ENCODE measurements around the gene PDIA5. TPM values are rescaled to one million over a fixed set of nuclear protein-coding genes. Genes with fewer than 3 reads are reported as not detected.

PDIA5 gene
- total RNA-seq, 4 donors from 2014 or later = 4.6 to 17.1 (median 5.3) TPM

DNA sequence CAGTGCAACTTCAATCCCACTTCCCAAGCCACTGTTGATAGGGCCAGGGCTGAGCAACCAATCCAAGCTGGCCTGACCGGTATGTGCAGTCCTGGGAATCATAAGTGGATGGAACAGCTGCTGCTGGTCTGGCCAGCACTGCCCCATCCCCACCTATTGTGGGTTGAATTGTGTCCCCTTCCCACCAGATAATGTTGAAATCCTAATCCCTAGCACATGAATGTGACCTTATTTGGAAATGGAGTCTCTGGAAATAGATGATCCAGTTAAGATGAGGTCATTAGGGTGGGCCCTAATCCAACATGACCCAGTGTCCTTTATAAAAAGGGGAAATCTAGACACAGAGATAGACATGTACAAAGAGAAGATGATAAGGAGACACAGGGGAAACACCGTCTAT is 13.7 kb upstream of the PDIA5 start:
- TF ChIP-seq, protein P1, sequence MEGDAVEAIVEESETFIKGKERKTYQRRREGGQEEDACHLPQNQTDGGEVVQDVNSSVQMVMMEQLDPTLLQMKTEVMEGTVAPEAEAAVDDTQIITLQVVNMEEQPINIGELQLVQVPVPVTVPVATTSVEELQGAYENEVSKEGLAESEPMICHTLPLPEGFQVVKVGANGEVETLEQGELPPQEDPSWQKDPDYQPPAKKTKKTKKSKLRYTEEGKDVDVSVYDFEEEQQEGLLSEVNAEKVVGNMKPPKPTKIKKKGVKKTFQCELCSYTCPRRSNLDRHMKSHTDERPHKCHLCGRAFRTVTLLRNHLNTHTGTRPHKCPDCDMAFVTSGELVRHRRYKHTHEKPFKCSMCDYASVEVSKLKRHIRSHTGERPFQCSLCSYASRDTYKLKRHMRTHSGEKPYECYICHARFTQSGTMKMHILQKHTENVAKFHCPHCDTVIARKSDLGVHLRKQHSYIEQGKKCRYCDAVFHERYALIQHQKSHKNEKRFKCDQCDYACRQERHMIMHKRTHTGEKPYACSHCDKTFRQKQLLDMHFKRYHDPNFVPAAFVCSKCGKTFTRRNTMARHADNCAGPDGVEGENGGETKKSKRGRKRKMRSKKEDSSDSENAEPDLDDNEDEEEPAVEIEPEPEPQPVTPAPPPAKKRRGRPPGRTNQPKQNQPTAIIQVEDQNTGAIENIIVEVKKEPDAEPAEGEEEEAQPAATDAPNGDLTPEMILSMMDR (IDR thresholded peaks at IDR 0.05) = no peak
- no peak for TF ChIP-seq POLR2A (IDR thresholded peaks at IDR 0.05)
- H3K4me3 ChIP-seq (ENCODE audit: low read depth, poor library complexity, severe bottlenecking) = no peak overlapping the region
- DNase-seq (ENCODE audit: low spot score in 2 of 2) = no peak
- intact Hi-C loops (cut with DNase I; ENCODE audit: low total_unique reads) = no loop called here
- 63 to 70% methylated on average over 2 of the region's 2 CpGs for WGBS, 2 donors

DNA sequence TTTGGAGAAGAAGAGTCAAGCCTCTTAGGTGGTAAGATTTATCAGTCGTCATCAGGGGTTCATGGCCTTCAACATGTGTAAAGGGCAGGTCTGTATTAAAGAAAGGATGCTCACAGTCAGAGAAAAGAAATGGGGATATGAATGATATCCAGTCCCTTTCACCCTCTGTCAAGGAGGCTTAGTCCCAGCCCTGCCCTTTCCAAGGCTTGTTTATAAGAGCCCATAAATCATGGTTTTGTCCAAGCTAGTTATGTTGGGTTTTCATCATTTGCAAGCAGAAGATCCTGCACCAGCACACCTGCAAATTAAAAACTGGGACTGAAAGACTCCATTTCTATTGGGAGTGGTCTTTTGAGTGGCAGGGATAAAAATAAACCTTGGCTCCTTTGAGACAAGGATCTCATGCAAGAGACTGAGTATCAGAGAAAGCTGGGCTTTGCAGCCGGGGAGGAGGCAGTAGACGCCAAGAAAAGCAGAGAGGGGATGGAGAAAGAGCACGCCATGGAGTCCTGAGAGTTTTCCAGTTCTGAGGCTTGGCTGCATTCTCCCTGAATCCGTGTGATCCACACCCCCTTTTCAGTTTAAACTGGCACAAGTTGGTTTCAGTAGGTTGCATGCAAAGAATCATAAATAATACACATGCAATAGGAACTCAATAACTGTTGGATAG is 12.6 kb upstream of the PDIA5 start:
- no peak for DNase-seq (ENCODE audit: low spot score in 2 of 2)
- intact Hi-C loops (cut with DNase I; ENCODE audit: low total_unique reads) = no loop called here
- WGBS, 2 donors = 52 to 57% methylated on average over 5 of the region's 5 CpGs
- no peak overlapping the region for H3K4me3 ChIP-seq (ENCODE audit: low read depth, poor library complexity, severe bottlenecking)
- TF ChIP-seq, protein P1 (IDR thresholded peaks at IDR 0.05) = no peak
- TF ChIP-seq POLR2A (IDR thresholded peaks at IDR 0.05) = no peak

DNA sequence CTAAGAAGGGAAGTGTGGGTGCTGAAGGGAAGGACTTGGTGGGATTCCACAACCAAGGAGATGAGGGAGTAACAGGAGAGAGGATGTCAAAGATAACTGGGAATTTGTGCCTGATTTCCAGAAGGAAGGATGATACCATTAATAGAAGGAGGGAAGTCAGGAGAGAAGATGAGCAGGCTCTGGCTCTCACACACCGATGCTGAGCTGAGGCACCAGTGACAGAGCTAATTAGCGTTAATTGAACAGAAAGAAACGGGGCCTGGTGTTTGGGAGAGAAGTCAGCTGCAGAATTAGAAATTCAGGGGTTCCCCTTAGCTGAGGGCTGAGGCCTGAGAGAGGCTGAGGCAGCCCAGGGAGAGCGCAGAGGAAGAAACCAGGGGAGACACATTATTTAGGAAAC is 11.9 kb upstream of the PDIA5 start:
- no peak for DNase-seq (ENCODE audit: low spot score in 2 of 2)
- TF ChIP-seq POLR2A (IDR thresholded peaks at IDR 0.05) = no peak
- TF ChIP-seq, protein P1 (IDR thresholded peaks at IDR 0.05) = no peak
- 82 to 87% methylated on average over 4 of the region's 4 CpGs for WGBS, 2 donors
- no peak overlapping the region for H3K4me3 ChIP-seq (ENCODE audit: low read depth, poor library complexity, severe bottlenecking)
- intact Hi-C loops (cut with DNase I; ENCODE audit: low total_unique reads) = no loop called here

DNA sequence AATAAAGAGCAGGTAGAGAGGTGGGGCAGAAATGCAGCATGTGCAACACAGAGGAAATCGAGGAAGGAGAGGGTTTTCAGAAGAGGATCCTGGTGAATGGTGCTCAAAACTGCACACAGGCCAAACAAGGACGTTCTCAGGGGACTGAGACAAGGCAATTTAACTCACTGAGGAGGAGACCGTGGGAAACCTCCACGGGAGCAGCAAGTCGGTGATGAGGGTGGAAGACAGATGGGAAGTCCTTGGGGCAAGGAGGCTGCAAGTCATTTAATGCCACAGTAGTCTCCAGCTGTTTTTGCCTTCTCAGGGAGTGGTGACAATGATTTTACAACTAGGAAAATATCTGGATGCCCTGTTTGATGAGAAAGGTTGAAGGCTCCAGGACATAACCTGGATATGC is 11.5 kb upstream of the PDIA5 start:
- no peak overlapping the region for H3K4me3 ChIP-seq (ENCODE audit: low read depth, poor library complexity, severe bottlenecking)
- WGBS, 2 donors = 63 to 80% methylated on average over 5 of the region's 5 CpGs
- intact Hi-C loops (cut with DNase I; ENCODE audit: low total_unique reads) = no loop called here

DNA sequence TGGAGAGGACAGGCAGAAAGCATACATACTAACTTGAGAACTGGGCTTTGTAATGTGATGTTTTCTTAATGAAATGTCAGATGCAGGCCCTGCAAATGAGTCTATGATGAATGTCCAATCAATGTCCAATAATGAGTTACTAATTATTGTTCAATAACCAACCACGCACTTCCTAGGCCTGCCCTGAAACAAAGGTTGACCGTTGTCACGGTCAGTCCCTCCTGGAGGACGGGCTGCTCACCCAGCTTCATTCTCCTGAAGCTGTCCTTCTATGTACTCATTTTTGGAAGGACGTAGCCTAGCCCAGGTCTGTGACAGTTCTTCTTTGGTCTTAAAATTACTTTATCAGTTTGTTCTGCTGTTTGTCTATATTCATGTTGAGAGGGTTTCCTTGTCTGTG is 8.3 kb upstream of the PDIA5 start:
- TF ChIP-seq, protein P1 (IDR thresholded peaks at IDR 0.05) = no peak
- no peak for TF ChIP-seq POLR2A (IDR thresholded peaks at IDR 0.05)
- WGBS, 2 donors = 93 to 97% methylated on average over 5 of the region's 5 CpGs

More for the DNA sequence above, 11.5 kb upstream of the PDIA5 start:
- no peak for DNase-seq (ENCODE audit: low spot score in 2 of 2)
- TF ChIP-seq, protein P1 (IDR thresholded peaks at IDR 0.05) = no peak
- no peak for TF ChIP-seq POLR2A (IDR thresholded peaks at IDR 0.05)

DNA sequence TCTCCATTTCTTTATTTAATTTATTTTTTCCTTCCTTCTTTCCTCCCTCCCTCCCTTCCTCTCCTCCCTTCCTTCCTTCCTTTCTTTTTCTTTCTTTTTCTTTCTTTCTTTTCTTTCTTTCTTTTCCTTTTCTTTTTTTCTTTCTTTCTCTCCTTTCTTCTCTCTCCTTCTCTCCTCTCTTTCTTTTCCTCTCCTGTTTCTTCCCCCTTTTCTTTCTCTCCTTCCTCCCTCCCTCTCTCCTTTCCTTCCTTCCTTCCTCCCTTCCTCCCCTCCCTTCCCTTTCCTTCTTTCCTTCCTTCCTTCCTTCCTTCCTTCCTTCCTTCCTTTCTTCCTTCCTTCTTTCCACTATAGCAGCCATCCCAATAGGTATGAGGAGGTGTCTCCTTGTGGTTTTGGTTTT is 6.8 kb upstream of the PDIA5 start:
- intact Hi-C loops (cut with DNase I; ENCODE audit: low total_unique reads) = no loop called here
- no peak overlapping the region for H3K4me3 ChIP-seq (ENCODE audit: low read depth, poor library complexity, severe bottlenecking)
- no peak for DNase-seq (ENCODE audit: low spot score in 2 of 2)
- TF ChIP-seq POLR2A (IDR thresholded peaks at IDR 0.05) = no peak
- TF ChIP-seq, protein P1 (IDR thresholded peaks at IDR 0.05) = no peak

More for the DNA sequence above, 8.3 kb upstream of the PDIA5 start:
- no peak for DNase-seq (ENCODE audit: low spot score in 2 of 2)
- intact Hi-C loops (cut with DNase I; ENCODE audit: low total_unique reads) = no loop called here
- H3K4me3 ChIP-seq (ENCODE audit: low read depth, poor library complexity, severe bottlenecking) = no peak overlapping the region
